Liver (tissue), 3 donors: Measurements from ENCODE around the gene AXIN2.

Source experiments
- CTCF ChIP-seq: fragments of 150-350 bp; IDR thresholded peaks from 2 replicates; pipeline ENCODE4 v1.5.1; 2017; ENCODE audit warnings: improper control_type of control experiment, low read depth, low read length; ENCODE audit not compliant: missing input control
- FOXA1 ChIP-seq: IDR thresholded peaks from 2 replicates; pipeline ENCODE4 v1.6.1; 2016; ENCODE audit warnings: antibody characterized with exemption
- GABPA ChIP-seq, 2 donors: IDR thresholded peaks in 1 of 2; conservative IDR thresholded peaks in 1 of 2; 2 replicates each; pipeline ENCODE4 v1.6.1; 2016; ENCODE audit warnings: antibody characterized with exemption in 2 of 2, mild to moderate bottlenecking in 1 of 2, moderate library complexity in 1 of 2
- JUND ChIP-seq, 2 donors: IDR thresholded peaks; 2 replicates each; pipeline ENCODE4 v1.6.1; 2016; ENCODE audit warnings: antibody characterized with exemption in 2 of 2
- RAD21 ChIP-seq, 2 donors: IDR thresholded peaks; 2 replicates each; pipeline ENCODE4 v1.6.1; 2016; ENCODE audit warnings: antibody characterized with exemption in 2 of 2, mild to moderate bottlenecking in 2 of 2
- ZBTB33 ChIP-seq: IDR thresholded peaks from 2 replicates; pipeline ENCODE4 v1.6.1; 2016; ENCODE audit warnings: antibody characterized with exemption
- donor health status: healthy.
- donor health status: healthy.

GRCh38 chr17:65593855-65594845, 32.7 kb upstream of the AXIN2 start:
- TF ChIP-seq GABPA (IDR thresholded peaks at IDR 0.05 in 1 of 2, conservative IDR thresholded peaks at IDR 0.05 in 1 of 2), result no peak
- TF ChIP-seq CTCF, result no peak
- TF ChIP-seq RAD21 (IDR thresholded peaks at IDR 0.05), result no peak
- no peak for TF ChIP-seq FOXA1
- TF ChIP-seq JUND (IDR thresholded peaks at IDR 0.05), result no peak
- no peak for TF ChIP-seq ZBTB33
